Testis (tissue), 2 donors: ENCODE measurements around the gene PGAM4.

ENCODE experiments used
- POLR2A ChIP-seq: fragments of 450-650 bp; IDR thresholded peaks from one replicate; pipeline ENCODE4 v1.6.1; 2017; ENCODE audit warnings: antibody characterized with exemption, mild to moderate bottlenecking, moderate library complexity
- TF ChIP-seq, protein P1 (sequence below), 3 experiments: fragments of 450-650 bp in 2 of 3; fragments of 200-600 bp in 1 of 3; sonication (generic) in 1 of 3; IDR thresholded peaks; one replicate each; pipeline ENCODE4 v1.5.1; 2016 to 2019; ENCODE audit warnings: antibody characterized with exemption in 3 of 3, mild to moderate bottlenecking in 2 of 3, moderate library complexity in 1 of 3

DNA sequence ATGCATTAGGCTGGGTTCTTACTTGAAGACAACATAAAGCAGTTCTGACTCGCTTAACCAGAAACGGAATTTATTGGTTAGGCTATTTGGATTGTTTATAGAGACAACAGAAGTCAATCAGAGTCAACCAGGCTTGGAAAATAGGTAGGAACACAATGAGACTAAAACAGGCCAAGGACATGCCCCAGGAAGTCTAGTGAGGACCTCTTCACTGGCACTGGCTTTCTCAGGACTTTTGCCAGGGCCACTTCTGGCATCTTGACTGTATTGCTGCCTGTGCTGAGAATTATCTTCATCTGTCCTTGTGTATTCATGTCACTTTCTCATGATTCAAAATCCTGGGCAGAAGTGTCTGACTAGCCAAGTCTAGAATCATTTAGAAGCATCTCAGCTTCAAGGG lies 19.6 kb downstream of the PGAM4 start:
- TF ChIP-seq, protein P1, sequence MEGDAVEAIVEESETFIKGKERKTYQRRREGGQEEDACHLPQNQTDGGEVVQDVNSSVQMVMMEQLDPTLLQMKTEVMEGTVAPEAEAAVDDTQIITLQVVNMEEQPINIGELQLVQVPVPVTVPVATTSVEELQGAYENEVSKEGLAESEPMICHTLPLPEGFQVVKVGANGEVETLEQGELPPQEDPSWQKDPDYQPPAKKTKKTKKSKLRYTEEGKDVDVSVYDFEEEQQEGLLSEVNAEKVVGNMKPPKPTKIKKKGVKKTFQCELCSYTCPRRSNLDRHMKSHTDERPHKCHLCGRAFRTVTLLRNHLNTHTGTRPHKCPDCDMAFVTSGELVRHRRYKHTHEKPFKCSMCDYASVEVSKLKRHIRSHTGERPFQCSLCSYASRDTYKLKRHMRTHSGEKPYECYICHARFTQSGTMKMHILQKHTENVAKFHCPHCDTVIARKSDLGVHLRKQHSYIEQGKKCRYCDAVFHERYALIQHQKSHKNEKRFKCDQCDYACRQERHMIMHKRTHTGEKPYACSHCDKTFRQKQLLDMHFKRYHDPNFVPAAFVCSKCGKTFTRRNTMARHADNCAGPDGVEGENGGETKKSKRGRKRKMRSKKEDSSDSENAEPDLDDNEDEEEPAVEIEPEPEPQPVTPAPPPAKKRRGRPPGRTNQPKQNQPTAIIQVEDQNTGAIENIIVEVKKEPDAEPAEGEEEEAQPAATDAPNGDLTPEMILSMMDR (IDR thresholded peaks at IDR 0.05) = no peak
- TF ChIP-seq POLR2A = no peak
